ENCODE measurements around the gene NPHP4.

DNA sequence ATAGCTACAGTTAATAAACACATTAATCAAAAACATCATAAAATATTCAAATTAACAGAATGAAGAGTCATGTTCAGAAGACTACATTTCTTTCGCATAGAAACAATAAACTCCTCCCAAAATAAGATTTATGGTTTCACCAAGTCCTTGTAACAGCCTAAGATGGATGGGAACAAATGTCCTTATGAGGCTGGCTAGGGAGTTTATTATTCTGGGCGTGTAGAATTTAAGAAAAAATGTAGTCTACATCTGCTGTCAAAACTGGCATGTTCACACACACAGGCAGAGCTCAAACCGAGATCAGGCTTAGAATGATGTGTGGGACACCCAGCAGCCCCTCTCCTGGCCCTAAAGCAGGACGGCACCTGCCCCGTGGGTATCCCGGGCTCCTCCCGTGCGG is 101.1 kb downstream of the NPHP4 start:
- TF ChIP-seq, protein P1, sequence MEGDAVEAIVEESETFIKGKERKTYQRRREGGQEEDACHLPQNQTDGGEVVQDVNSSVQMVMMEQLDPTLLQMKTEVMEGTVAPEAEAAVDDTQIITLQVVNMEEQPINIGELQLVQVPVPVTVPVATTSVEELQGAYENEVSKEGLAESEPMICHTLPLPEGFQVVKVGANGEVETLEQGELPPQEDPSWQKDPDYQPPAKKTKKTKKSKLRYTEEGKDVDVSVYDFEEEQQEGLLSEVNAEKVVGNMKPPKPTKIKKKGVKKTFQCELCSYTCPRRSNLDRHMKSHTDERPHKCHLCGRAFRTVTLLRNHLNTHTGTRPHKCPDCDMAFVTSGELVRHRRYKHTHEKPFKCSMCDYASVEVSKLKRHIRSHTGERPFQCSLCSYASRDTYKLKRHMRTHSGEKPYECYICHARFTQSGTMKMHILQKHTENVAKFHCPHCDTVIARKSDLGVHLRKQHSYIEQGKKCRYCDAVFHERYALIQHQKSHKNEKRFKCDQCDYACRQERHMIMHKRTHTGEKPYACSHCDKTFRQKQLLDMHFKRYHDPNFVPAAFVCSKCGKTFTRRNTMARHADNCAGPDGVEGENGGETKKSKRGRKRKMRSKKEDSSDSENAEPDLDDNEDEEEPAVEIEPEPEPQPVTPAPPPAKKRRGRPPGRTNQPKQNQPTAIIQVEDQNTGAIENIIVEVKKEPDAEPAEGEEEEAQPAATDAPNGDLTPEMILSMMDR (IDR thresholded peaks at IDR 0.05): no peak
- TF ChIP-seq POLR2A (IDR thresholded peaks at IDR 0.05) (no peak), POLR2AphosphoS5 (IDR thresholded peaks at IDR 0.05) (no peak)
